GM12892 (cell line): ENCODE measurements around the gene VPS18.

Experiments
- POLR2A ChIP-seq: IDR thresholded peaks from 2 replicates; pipeline ENCODE4 v1.6.1; 2011; ENCODE audit warnings: low read depth, low read length, control low read depth
- POLR2AphosphoS5 ChIP-seq: IDR thresholded peaks from 2 replicates; pipeline ENCODE4 v1.6.1; 2011; ENCODE audit warnings: low read depth, low read length, control low read depth

DNA sequence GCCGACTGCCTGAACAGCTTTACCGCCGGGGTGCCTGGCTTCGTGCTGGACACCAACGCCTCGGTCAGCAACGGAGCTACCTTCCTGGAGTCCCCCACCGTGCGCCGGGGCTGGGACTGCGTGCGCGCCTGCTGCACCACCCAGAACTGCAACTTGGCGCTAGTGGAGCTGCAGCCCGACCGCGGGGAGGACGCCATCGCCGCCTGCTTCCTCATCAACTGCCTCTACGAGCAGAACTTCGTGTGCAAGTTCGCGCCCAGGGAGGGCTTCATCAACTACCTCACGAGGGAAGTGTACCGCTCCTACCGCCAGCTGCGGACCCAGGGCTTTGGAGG lies 49.6 kb upstream of the VPS18 start:
- TF ChIP-seq POLR2A (no peak), POLR2AphosphoS5 (no peak)
